Subcutaneous adipose tissue (tissue), 4 donors: ENCODE results near the gene NR1I2. TPM values are rescaled to one million over a fixed set of nuclear protein-coding genes. Genes with fewer than 3 reads are reported as not detected.

Experiments
- CTCF ChIP-seq: fragments of 450-650 bp; IDR thresholded peaks from one replicate; pipeline ENCODE4 v1.5.1; 2016; ENCODE audit warnings: low read depth, mild to moderate bottlenecking, control low read depth, antibody characterized with exemption, moderate library complexity
- total RNA-seq, 4 donors: library from RNA; depleted of rRNA; stranded (reverse); fragments of >200 nt; gene quantifications; one replicate each; pipeline ENCODE4 v1.1.0, GENCODE V29; 2016

NR1I2 gene
- total RNA-seq, 4 donors from 2014 or later = 0.66 to 0.68 TPM; not detected in 2

GRCh38 chr3:119818937-119819336 is 37.0 kb downstream of the NR1I2 start:
- TF ChIP-seq CTCF = no peak

GRCh38 chr3:119819806-119820205 is 37.9 kb downstream of the NR1I2 start:
- TF ChIP-seq CTCF = no peak

- no peak for TF ChIP-seq CTCF
Observed at GRCh38 chr3:119825820-119826219, 43.9 kb downstream of the NR1I2 start.

GRCh38 chr3:119826711-119827608 is 45.1 kb downstream of the NR1I2 start:
- TF ChIP-seq CTCF = no peak

- no peak for TF ChIP-seq CTCF
Observed at GRCh38 chr3:119829420-119829819, 47.5 kb downstream of the NR1I2 start.

GRCh38 chr3:119831022-119831421 is 49.1 kb downstream of the NR1I2 start:
- TF ChIP-seq CTCF = no peak

GRCh38 chr3:119831941-119832371 is 50.1 kb downstream of the NR1I2 start:
- TF ChIP-seq CTCF = no peak
